GM18499 (cell line): ENCODE results near the gene TNFAIP8.

ENCODE experiments used
- ATAC-seq: cut with Tn5 transposase; IDR thresholded peaks from one replicate; pipeline ENCODE4 v1.9.1; 2021; ENCODE audit warnings: moderate number of reproducible peaks; ENCODE audit not compliant: insufficient read depth, unreplicated experiment

TNFAIP8 gene

GRCh38 chr5:119365847-119366539 lies 10.2 kb downstream of the TNFAIP8 start:
- ATAC-seq: no peak

- ATAC-seq: no peak
Measured at GRCh38 chr5:119366540-119366881, 10.7 kb downstream of the TNFAIP8 start.

- peak; percentile 67 for ATAC-seq
Measured at GRCh38 chr5:119367502-119368237, 11.9 kb downstream of the TNFAIP8 start.

- ATAC-seq: no peak
Measured at GRCh38 chr5:119368238-119368630, 12.4 kb downstream of the TNFAIP8 start.

GRCh38 chr5:119370486-119370885 lies 14.7 kb downstream of the TNFAIP8 start:
- no peak for ATAC-seq

GRCh38 chr5:119371146-119371545 lies 15.3 kb downstream of the TNFAIP8 start:
- no peak for ATAC-seq

- ATAC-seq: no peak
Measured at GRCh38 chr5:119373449-119373858, 17.6 kb downstream of the TNFAIP8 start.

- ATAC-seq: no peak
Measured at GRCh38 chr5:119374901-119375300, 19.1 kb downstream of the TNFAIP8 start.

GRCh38 chr5:119377066-119377465 lies 21.2 kb downstream of the TNFAIP8 start:
- no peak for ATAC-seq

- no peak for ATAC-seq
Measured at GRCh38 chr5:119378075-119378700, 22.4 kb downstream of the TNFAIP8 start.

GRCh38 chr5:119379096-119379495 lies 23.3 kb downstream of the TNFAIP8 start:
- ATAC-seq: no peak

GRCh38 chr5:119379942-119380547 lies 24.2 kb downstream of the TNFAIP8 start:
- ATAC-seq: no peak

- ATAC-seq: no peak
Measured at GRCh38 chr5:119382169-119382568, 26.4 kb downstream of the TNFAIP8 start.

GRCh38 chr5:119383008-119383407 lies 27.2 kb downstream of the TNFAIP8 start:
- no peak for ATAC-seq

- no peak for ATAC-seq
Measured at GRCh38 chr5:119385136-119385535, 29.3 kb downstream of the TNFAIP8 start.

- ATAC-seq: no peak
Measured at GRCh38 chr5:119385536-119386128, 29.8 kb downstream of the TNFAIP8 start.

- ATAC-seq: no peak
Measured at GRCh38 chr5:119386596-119387344, 31.0 kb downstream of the TNFAIP8 start.

- no peak for ATAC-seq
Measured at GRCh38 chr5:119387945-119388618, 32.3 kb downstream of the TNFAIP8 start.

GRCh38 chr5:119388619-119389190 lies 32.9 kb downstream of the TNFAIP8 start:
- ATAC-seq: no peak
